Midbrain (tissue), 1 donor: ENCODE measurements around the gene FANCM.
A peak's percentile ranks its signal among the peaks of the same experiment; 100 is the strongest.

Experiments
- DNase-seq: peaks from one replicate; lab custom pipeline; 2025; lab: John Stamatoyannopoulos, UW

Gene FANCM, protein sequence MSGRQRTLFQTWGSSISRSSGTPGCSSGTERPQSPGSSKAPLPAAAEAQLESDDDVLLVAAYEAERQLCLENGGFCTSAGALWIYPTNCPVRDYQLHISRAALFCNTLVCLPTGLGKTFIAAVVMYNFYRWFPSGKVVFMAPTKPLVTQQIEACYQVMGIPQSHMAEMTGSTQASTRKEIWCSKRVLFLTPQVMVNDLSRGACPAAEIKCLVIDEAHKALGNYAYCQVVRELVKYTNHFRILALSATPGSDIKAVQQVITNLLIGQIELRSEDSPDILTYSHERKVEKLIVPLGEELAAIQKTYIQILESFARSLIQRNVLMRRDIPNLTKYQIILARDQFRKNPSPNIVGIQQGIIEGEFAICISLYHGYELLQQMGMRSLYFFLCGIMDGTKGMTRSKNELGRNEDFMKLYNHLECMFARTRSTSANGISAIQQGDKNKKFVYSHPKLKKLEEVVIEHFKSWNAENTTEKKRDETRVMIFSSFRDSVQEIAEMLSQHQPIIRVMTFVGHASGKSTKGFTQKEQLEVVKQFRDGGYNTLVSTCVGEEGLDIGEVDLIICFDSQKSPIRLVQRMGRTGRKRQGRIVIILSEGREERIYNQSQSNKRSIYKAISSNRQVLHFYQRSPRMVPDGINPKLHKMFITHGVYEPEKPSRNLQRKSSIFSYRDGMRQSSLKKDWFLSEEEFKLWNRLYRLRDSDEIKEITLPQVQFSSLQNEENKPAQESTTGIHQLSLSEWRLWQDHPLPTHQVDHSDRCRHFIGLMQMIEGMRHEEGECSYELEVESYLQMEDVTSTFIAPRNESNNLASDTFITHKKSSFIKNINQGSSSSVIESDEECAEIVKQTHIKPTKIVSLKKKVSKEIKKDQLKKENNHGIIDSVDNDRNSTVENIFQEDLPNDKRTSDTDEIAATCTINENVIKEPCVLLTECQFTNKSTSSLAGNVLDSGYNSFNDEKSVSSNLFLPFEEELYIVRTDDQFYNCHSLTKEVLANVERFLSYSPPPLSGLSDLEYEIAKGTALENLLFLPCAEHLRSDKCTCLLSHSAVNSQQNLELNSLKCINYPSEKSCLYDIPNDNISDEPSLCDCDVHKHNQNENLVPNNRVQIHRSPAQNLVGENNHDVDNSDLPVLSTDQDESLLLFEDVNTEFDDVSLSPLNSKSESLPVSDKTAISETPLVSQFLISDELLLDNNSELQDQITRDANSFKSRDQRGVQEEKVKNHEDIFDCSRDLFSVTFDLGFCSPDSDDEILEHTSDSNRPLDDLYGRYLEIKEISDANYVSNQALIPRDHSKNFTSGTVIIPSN (N-terminal part only)

GRCh38 chr14:45135659-45136395 lies at the start of gene FANCM:
Gene FANCM (plus strand): TSS chr14:45135930. CDS start chr14:45136032, 102 bp downstream.
- peak; percentile 95 for DNase-seq

- no peak for DNase-seq
Observed at GRCh38 chr14:45089813-45090212, 45.9 kb upstream of the FANCM start.

DNA sequence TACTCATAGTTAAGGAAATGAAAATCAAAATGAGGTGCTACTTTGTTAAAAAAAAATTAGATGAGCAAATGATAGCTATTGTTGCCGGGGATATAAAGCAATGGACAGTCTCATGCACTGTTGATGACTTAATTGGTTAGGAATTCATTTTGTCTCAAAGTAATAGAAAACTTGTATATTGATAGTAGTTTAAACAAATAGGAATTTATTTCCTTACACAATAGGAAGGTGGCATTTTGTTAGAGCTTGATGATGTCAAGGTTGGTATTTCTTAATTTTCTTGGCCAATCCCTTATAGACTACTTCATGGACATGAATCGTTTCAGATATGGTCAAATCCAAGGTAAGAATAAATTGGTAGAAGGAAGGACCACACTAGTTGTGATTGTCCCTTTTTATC lies 44.0 kb upstream of the FANCM start:
- DNase-seq: no peak

GRCh38 chr14:45094275-45094674 lies 41.5 kb upstream of the FANCM start:
- DNase-seq: no peak

DNA sequence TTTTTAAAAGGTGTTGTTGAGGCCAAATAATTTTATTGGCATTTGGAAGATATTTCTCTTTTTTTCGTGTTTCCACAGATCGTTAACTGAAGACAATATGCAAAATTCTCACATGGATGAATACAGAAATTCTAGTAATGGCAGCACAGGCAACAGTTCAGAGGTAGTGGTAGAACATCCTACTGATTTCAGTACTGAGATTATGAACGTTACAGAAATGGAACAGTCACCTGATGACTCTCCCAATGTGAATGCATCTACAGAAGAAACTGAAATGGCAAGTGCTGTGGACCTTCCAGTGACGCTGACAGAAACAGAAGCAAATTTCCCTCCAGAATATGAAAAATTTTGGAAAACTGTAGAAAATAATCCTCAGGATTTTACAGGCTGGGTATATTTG lies 40.6 kb upstream of the FANCM start:
- no peak for DNase-seq

DNA sequence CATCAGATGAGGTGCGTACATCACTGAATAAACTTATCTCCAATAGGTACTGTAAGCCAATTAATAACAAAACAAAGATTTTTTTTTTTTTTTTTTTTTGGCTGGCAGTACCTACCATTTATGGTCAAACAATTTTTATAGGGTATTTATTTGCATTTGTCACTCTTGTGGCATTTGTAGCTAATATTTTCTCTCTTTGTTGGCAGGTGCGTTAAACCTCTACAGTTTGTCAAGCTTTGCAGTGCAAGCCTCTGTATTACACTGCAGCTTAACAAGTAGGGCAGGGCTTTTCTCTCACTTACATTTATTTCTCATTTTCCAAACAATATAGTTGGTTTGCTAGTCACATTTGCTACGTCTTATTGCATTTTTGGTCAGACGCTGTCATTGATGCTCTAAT lies 39.5 kb upstream of the FANCM start:
- DNase-seq: no peak

DNA sequence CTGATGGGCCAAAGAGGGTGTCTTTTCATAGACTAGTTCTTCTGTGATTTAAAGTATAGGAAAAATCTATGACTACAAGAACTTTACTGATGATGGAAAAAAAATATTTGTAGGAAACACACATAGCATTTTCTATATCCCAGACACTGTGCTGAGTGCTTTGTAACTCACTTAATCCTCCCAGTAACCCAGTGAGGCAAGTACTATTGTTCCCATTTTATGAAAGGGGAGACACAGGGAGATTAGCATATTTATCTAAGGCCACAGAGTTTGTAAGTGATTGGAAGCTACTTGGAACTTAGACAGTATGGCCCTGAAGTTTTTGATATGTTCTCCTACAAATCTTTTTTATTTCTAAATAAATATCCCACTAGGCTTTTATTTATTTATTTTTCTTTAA lies 31.9 kb upstream of the FANCM start:
- DNase-seq: no peak

DNA sequence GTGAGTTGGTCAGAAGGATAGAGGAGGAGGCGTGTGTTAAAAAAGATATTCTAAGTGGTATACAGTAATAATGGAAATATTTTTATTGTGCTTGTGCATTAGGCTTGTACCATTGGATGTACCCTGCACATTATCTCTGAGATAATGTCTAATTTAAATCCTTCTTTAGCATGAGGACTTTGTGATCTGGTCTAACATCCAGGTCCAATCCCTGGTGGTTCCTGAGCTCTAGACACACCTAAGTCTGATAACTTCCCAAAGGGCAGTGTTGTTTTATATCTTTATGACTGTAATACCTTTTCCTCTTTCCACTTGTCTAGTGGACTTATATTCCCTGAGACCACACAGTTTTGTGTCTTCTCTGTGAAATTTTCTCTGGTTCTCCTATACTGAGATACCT lies 31.2 kb upstream of the FANCM start:
- no peak for DNase-seq

DNA sequence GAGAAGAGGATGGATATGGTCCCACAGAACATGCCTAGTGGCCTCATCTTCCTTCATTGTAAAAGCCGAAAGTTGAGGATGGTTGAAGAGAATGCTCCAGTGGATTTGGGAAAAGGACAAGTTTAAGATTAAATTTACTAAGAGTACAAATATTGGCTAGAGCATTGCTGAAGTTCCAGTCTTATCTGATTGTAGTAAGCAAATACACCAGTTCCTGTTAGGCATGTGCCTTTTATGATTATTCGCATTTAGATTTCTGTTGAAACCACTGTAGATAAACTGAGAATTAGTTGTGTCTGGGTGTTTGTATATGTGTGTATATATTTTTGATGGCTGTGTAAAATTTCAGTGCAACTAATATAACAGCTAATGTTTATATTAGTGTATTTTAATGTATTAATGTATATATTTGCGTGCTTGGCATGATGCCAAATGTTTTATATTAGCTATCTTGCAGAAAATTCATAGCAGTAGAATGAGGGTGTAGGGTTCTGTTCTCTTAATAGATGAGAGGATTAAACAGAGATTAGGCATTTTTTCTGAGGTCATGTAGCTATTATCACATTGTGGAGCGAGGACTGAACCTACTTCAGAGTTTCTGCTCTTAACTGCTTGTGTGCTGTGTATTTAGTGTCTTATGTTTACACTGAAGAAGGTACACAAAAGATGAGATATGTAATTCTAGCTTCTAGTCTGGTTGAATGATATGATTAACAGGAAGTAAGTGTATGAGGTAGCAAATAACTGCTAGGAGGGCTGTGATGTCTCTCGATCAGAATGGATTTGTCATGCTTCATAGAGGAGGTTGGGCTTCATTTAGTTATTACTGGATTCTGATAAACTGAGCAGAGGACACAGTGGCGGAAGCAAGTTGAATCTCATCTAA lies 22.6 kb upstream of the FANCM start:
- DNase-seq: no peak

DNA sequence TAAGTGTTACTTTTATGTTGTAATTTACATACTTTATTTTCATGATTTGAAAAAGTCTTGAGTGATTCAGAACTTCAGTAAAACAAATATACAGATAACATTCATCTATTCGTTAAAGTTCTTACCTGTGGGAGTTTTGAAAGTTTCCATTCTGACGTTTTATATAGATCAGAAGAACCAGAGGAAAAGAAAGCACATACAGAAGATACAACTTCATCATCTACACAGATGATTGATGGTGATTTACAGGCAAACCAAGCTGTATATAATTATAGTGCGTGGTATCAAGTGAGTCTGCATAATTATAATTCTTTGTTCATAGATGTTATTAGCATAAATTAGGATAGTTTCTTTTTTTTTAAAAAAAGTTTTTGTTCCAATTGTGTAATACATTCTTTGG lies 21.4 kb upstream of the FANCM start:
- DNase-seq: no peak

- no peak for DNase-seq
Observed at GRCh38 chr14:45118594-45118993, 17.1 kb upstream of the FANCM start.

- DNase-seq: no peak
Observed at GRCh38 chr14:45120096-45120495, 15.6 kb upstream of the FANCM start.

- DNase-seq: no peak
Observed at GRCh38 chr14:45123271-45123670, 12.5 kb upstream of the FANCM start.

DNA sequence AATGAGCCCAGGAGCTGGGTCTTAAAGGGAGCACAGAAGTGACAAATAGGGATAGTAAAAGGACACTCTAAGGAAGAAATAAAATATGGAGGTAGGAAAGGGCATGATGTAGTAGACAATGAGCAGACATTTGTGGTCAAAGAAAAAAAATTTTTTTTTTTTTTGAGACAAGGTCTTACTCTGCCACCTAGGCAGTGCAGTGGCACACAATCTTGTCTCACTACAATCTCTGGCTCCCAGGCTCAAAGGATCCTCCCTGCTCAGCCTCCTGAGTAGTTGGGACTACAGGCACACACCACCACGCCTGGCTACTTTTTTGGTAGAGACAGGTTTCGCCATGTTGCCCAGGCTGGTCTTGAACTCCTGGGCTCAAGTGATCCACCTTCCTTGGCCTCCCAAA lies 10.0 kb upstream of the FANCM start:
- DNase-seq: no peak

GRCh38 chr14:45128963-45129629 lies 6.6 kb upstream of the FANCM start:
- DNase-seq: no peak

DNA sequence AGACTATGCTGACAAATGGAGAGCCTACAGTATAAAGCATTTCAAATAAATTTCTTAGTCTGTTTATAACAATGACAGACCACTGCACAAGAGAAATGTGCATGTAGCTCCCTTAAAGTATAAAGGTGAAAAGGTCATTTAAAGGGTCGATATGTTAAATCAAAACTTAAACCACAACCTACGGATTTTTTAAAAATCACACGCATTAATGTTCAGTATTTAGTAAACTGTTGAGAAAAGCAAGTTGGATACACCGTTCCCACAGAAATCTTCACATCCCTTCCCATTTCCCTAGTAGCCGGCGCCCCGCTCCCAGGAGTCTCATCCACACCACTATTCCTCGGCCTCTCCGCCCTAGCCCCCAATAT lies 2.1 kb upstream of the FANCM start:
- no peak for DNase-seq

DNA sequence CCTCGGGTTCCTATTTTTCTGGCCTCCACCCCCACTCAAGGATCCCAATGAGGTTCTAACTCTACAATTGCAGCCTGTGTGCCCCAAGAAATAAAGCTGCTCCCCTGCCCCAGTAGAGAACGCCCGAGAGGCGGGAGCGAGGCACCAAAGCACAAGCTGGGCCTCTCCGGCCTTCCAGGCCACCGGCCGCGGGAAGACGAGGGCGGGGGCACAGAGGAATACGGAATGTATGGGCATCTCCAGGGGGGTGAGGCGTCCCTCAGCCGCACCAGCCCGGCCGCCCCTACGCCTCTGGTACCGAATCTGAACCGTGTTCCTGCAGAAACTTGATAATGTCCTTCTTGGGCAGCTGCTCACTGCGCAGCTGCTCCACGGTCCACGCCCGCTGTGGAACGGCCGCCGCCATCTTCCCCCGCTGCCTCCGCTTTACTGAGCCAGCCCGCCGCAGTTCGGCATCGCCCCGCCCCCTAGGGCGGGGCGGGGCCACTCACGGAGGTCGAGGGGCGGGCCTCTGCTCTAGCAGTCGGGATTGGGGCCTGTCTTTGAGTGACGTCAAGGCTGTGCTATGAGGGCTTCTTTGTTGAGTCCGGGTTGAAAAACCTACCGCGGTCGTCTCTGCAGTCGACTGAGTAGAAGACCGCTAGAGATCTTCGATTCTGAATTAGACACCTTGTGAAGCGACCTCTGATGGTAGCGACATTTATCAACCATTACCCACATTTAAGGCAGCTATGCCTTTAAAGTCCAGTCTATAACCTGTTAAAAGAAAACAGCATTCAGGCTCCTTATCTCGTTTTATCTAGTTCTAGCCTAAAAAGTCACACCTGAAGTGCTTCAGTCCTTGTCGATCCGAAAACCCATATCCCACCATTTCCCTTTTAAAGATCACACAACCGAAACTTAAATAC lies 1.4 kb upstream of the FANCM start, which contains the start of gene FKBP3:
Gene FKBP3, minus strand, starts transcription at position 431 of the 908 bp plus-strand sequence. Its CDS starts 25 bp downstream, at position 406.
- peak; percentile 99 for DNase-seq

GRCh38 chr14:45135156-45135555 lies 574 bp upstream of the FANCM start:
- peak; percentile 51 for DNase-seq

GRCh38 chr14:45136399-45136798 lies 669 bp downstream of the FANCM start:
- DNase-seq: no peak
